Measurements from ENCODE around the gene EVL.

GRCh38 chr14:100121643-100122480, 56.6 kb downstream of the EVL start:
- no peak for TF ChIP-seq EP300 (IDR thresholded peaks at IDR 0.05; ENCODE audit: borderline replicate concordance in 1 of 2, control insufficient read depth in 1 of 2, low read depth in 2 of 2, low read length in 2 of 2)
- TF ChIP-seq, protein P1, sequence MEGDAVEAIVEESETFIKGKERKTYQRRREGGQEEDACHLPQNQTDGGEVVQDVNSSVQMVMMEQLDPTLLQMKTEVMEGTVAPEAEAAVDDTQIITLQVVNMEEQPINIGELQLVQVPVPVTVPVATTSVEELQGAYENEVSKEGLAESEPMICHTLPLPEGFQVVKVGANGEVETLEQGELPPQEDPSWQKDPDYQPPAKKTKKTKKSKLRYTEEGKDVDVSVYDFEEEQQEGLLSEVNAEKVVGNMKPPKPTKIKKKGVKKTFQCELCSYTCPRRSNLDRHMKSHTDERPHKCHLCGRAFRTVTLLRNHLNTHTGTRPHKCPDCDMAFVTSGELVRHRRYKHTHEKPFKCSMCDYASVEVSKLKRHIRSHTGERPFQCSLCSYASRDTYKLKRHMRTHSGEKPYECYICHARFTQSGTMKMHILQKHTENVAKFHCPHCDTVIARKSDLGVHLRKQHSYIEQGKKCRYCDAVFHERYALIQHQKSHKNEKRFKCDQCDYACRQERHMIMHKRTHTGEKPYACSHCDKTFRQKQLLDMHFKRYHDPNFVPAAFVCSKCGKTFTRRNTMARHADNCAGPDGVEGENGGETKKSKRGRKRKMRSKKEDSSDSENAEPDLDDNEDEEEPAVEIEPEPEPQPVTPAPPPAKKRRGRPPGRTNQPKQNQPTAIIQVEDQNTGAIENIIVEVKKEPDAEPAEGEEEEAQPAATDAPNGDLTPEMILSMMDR (IDR thresholded peaks at IDR 0.05 in 2 of 3, conservative IDR thresholded peaks at IDR 0.05 in 1 of 3; ENCODE audit: control insufficient read depth in 2 of 3, extremely low read depth in 1 of 3, insufficient read depth in 1 of 3, low read depth in 3 of 3, low read length in 3 of 3) = no peak
- TF ChIP-seq ZBTB40 (IDR thresholded peaks at IDR 0.05; ENCODE audit: borderline replicate concordance) = no peak
- no peak for TF ChIP-seq EZH2 (IDR thresholded peaks at IDR 0.05; ENCODE audit: borderline replicate concordance, control insufficient read depth, low read depth, low read length)
- no peak for TF ChIP-seq NBN (IDR thresholded peaks at IDR 0.05)

Data from GM12878 (cell line).